ENCODE results near the gene SFT2D2.

DNA sequence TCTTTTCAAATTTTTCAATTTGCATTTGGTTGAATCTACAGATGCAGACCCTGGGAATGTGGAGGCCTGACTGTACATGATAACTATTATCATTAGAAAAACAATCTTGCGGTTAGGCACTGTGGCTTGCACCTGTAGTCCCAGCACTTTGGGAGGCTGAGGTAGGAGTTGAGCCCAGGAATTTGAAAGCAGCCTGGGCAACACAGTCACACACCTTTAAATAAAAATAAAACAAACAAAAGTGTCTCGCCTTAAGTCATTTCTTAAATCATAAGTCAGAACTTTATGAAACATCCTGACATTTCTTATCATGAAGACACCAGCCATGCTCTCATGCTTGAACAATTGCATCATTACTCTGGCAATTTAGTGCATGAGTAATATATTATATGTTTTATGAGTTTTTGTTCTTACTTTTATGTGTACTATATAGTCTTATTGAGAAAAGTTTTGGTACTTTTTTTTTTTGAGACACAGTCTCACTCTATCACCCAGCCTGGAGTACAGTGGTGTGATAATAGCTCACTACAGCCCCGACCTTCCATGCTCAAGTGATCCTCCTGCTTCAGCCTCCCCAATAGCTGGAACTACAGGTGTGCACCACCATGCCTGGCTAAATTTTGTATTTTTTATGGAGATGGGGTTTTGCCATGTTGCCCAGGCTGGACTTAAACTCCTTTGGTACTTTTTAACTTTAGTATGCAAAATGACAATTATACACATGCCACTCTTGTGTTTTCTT lies 62.7 kb downstream of the SFT2D2 start:
- TF ChIP-seq CTCF (IDR thresholded peaks at IDR 0.05) (no peak), POLR2AphosphoS5 (IDR thresholded peaks at IDR 0.05) (no peak), POLR2A (IDR thresholded peaks at IDR 0.05) (no peak), EP300 (IDR thresholded peaks at IDR 0.05) (no peak)

Data from suprapubic skin (tissue), 4 donors.